VCaP (cell line): ENCODE data around the gene SECISBP2.

ENCODE experiments used
- H3K27ac ChIP-seq: fragments of 450-650 bp; 2 replicates; pipeline ENCODE4 v1.5.1; 2017
- TF ChIP-seq, protein P1 (sequence below): fragments of 450-650 bp; conservative IDR thresholded peaks from 2 replicates; pipeline ENCODE4 v1.5.1; 2017; ENCODE audit warnings: mild to moderate bottlenecking, moderate library complexity

SECISBP2 gene

DNA sequence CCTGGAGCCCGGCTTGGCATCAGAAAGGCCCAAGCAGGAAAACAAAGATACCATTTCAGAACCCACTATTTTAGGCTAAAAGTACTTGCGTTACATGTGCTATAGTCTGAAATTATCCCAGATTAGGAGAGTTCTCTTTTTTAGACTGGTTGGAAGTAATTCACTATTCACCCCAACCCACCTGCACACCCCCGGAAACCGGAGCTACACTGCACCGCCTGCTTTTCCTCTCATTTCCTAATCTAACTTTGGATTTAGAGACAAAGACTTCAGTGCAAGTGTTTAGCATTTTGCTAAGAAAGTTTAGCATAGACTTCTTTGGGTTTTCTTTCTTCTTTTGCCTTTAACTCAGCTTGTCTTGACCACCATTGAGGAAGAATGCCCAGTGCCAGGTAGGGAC lies 79.2 kb downstream of the SECISBP2 start:
- no peak overlapping the region for H3K27ac ChIP-seq
- TF ChIP-seq, protein P1, sequence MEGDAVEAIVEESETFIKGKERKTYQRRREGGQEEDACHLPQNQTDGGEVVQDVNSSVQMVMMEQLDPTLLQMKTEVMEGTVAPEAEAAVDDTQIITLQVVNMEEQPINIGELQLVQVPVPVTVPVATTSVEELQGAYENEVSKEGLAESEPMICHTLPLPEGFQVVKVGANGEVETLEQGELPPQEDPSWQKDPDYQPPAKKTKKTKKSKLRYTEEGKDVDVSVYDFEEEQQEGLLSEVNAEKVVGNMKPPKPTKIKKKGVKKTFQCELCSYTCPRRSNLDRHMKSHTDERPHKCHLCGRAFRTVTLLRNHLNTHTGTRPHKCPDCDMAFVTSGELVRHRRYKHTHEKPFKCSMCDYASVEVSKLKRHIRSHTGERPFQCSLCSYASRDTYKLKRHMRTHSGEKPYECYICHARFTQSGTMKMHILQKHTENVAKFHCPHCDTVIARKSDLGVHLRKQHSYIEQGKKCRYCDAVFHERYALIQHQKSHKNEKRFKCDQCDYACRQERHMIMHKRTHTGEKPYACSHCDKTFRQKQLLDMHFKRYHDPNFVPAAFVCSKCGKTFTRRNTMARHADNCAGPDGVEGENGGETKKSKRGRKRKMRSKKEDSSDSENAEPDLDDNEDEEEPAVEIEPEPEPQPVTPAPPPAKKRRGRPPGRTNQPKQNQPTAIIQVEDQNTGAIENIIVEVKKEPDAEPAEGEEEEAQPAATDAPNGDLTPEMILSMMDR: no peak

DNA sequence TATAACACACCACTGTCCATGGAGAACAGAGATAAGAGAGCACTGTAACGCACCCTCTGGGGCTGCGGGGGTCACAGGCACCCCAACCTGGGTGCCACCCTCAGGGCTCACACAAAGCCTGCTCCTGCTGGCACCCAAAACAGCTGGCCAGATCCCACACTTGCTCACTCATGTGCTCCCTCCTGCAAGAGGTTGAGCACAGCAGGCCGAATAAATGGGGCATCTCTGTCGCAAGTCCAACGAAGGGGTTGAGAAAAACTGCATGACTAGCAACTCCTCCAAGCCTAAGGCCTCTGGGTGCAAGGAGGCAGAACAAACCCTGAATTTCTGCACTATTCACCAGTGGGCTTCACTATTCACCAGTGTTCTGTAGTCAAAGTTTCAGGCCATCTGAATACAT lies 80.3 kb downstream of the SECISBP2 start:
- TF ChIP-seq, protein P1: no peak
- H3K27ac ChIP-seq: no peak overlapping the region

DNA sequence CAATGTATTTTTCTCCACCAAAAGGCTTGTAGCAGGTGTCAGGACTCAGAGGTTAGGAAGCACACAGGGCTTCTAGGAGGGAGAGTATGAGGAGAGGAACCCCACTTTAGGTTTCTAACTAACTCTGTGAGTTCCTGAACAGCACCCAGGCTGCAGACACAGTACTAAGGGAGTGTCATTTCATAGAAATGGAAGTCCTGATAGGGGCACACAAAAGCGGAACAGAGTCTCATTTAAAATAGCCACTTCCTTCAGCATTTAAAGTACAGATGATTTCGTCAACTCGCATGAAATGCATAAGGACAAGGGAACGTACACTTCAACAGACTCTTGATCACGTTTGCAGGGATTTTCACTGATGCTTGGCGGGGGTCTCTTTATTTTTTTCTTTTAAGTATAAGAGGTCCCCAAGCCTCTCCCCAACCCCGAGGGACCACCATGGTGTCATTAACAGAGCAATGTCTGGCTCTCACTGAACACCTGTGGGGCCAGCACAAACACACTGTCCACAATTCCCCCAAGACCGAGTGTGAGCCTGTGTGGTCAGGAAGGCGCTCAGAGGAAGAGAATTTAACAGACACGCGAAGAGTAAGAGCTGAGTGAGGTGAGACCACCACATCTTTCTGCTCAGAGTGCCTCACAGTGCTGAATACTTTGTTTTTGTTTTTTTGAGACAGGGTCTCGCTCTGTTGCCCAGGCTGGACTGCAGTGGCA lies 82.3 kb downstream of the SECISBP2 start:
- no peak overlapping the region for H3K27ac ChIP-seq
- TF ChIP-seq, protein P1: no peak

DNA sequence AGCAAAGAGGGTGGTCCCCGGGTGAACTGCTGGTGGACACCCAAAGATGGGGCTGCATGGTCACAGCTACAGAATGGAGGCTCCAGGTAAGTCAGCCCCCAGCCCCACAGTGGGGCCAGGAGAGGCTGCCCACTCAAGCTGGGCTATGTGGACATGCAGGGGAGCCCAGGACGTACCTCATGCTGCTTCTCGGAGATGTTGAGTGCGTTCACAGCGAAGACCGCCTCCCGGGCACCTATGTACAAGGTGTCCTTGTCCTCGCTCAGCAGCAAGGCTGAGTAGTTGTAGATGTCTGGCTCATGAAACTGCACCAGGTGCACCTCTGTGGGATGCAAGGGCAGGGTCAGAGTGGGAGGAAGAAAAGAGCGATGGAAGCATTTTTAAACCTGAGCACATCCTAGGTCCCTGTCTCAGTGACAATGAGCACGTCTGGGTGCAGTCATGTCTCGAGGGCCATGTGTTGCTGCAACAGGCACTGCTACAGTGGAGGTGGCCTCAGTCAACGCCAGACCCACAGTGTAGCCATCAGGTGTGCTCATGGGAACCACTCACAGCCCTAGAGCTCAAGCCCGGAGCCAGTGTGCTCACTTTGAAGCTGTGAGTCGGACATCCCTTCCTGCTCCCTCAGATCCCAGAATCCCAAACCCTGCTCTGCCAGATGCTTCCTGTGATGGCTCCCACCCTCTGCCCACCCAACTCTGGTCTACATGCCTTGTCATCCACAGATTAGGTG lies 84.6 kb downstream of the SECISBP2 start:
- H3K27ac ChIP-seq: no peak overlapping the region
- TF ChIP-seq, protein P1: no peak

DNA sequence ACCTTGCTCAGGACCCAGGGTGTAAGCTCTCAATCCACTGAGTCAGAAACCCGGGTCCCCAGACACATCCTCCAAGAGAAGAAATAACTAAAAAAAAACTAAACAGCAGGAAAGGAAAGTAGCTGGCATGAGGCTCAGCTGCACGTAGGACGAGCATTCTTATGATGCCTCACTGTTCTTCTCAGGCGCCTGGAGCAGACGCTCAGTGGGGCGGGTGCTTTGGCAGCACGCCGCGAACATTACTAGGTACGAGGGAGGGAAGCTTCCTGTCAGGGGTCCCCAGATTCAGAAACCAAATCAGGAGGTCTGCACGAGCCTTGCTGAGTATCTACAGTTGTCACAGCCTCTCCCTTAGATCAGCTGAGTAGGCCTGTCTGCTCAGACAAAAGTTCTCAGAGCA lies 85.8 kb downstream of the SECISBP2 start:
- TF ChIP-seq, protein P1: no peak
- H3K27ac ChIP-seq: no peak overlapping the region

DNA sequence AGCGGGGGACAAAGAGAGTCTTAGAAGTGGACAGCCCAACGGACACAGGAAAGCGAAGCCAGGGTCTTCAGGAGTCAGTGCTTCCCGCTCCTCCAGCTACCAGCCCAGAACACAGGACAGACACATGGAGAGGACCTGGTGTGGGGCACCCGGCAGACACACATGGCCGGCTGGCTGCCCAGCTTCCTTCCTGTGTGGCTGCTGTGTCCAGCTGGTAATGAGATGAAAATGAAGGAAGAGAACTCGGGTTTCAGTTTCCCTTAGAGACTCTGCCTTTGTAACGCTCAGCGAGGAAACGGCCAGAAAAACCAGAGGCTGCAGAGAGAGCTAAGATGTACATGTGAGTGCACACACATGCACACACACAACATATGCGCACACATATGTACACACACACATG lies 87.5 kb downstream of the SECISBP2 start:
- no peak overlapping the region for H3K27ac ChIP-seq
- TF ChIP-seq, protein P1: no peak

DNA sequence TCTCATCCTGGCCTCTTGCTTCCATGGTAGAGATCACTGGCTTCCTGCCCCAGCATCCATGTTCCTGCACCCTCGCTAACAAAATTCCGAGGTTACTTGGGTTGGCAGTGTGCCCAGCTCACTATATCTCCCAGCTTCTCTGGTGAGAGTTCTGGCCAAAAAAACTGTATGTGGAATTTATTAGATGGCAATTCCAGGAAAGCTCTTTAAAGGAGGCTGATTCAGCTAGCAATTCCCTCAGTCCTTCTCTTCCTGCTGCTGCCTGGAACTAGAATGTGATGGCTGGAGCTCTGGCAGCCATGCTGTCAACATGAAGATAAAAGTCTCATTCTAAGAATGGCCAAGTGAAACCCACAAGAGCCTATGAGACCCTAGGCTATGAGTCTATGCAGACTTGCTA lies 88.8 kb downstream of the SECISBP2 start:
- H3K27ac ChIP-seq: no peak overlapping the region

More for the DNA sequence above, 88.8 kb downstream of the SECISBP2 start:
- TF ChIP-seq, protein P1: no peak
